GM19043 (cell line): ENCODE results near the gene NCBP3.
"Not testable (repeated sequence)": the region's sequence is repeated elsewhere in the genome, so short reads cannot be mapped to it uniquely, and the experiment has no call there.

Experiments used
- ATAC-seq: cut with Tn5 transposase; IDR thresholded peaks from one replicate; pipeline ENCODE4 v1.9.1; 2021; ENCODE audit warnings: low read depth; ENCODE audit not compliant: unreplicated experiment

Gene NCBP3

GRCh38 chr17:3848229-3848835 is 2.3 kb upstream of the NCBP3 start:
- ATAC-seq, result no peak

GRCh38 chr17:3847165-3847670 is 1.2 kb upstream of the NCBP3 start:
- no peak for ATAC-seq

- no peak for ATAC-seq
Measured at GRCh38 chr17:3846437-3847164, 555 bp upstream of the NCBP3 start.

- no peak for ATAC-seq
Measured at GRCh38 chr17:3845291-3845620, 790 bp downstream of the NCBP3 start.

- ATAC-seq, result not testable (repeated sequence)
Measured at GRCh38 chr17:3844556-3844955, 1.5 kb downstream of the NCBP3 start.

GRCh38 chr17:3843935-3844516 is 2.0 kb downstream of the NCBP3 start:
- ATAC-seq, result no peak

- ATAC-seq, result no peak
Measured at GRCh38 chr17:3838206-3838605, 7.8 kb downstream of the NCBP3 start.

GRCh38 chr17:3836551-3836950 is 9.5 kb downstream of the NCBP3 start:
- no peak for ATAC-seq

- ATAC-seq, result no peak
Measured at GRCh38 chr17:3835410-3836229, 10.4 kb downstream of the NCBP3 start.

GRCh38 chr17:3834811-3835210 is 11.2 kb downstream of the NCBP3 start:
- ATAC-seq, result no peak

- no peak for ATAC-seq
Measured at GRCh38 chr17:3828852-3829232, 17.2 kb downstream of the NCBP3 start.

GRCh38 chr17:3828151-3828851 is 17.7 kb downstream of the NCBP3 start:
- no peak for ATAC-seq

- no peak for ATAC-seq
Measured at GRCh38 chr17:3827124-3827773, 18.8 kb downstream of the NCBP3 start.

GRCh38 chr17:3826191-3826590 is 19.9 kb downstream of the NCBP3 start:
- no peak for ATAC-seq

- no peak for ATAC-seq
Measured at GRCh38 chr17:3821101-3821500, 24.9 kb downstream of the NCBP3 start.

- ATAC-seq, result no peak
Measured at GRCh38 chr17:3818786-3819185, 27.3 kb downstream of the NCBP3 start.

GRCh38 chr17:3817851-3818605 is 28.0 kb downstream of the NCBP3 start:
- no peak for ATAC-seq

- no peak for ATAC-seq
Measured at GRCh38 chr17:3815925-3816324, 30.1 kb downstream of the NCBP3 start.

- no peak for ATAC-seq
Measured at GRCh38 chr17:3815122-3815521, 30.9 kb downstream of the NCBP3 start.
